SK-N-SH (cell line): Measurements from ENCODE around the gene SLAIN1. TPM values are rescaled to one million over a fixed set of nuclear protein-coding genes. Genes with fewer than 3 reads are reported as not detected.

Experiments used
- CTCF ChIA-PET: fragments of 300-600, 350-600 bp; formaldehyde crosslinking; extraction: SDS; loops from one replicate; lab custom pipeline; 2021; lab: Yijun Ruan, JAX
- POLR2A ChIA-PET: fragments of 350-600 bp; sonication (Branson Sonifier 250); formaldehyde crosslinking; extraction: SDS; loops from one replicate; lab custom pipeline; 2020; ENCODE audit warnings: antibody characterized with exemption, inconsistent platforms; lab: Yijun Ruan, JAX
- DNase-seq: peaks from one replicate; pipeline ENCODE4 v3.0.0; 2012
- H2AFZ ChIP-seq: fragments of 200-600 bp; sonication (generic); 2 replicates; pipeline ENCODE4 v1.8.1; 2016; ENCODE audit warnings: antibody characterized with exemption, mild to moderate bottlenecking, low read depth
- H3F3A ChIP-seq: fragments of 200-600 bp; sonication (generic); replicated peaks from 2 replicates; pipeline ENCODE3; 2016; ENCODE audit warnings: antibody characterized with exemption, mild to moderate bottlenecking; ENCODE audit not compliant: insufficient read depth
- H3K27ac ChIP-seq, 2 experiments: fragments of 200-500 bp in 1 of 2; fragments of 200-600 bp in 1 of 2; sonication (Bioruptor generic) in 1 of 2; sonication (generic), shearing (Covaris generic) in 1 of 2; 2 replicates each; pipeline versions ENCODE4 v1.5.1 to v1.6.1; 2014 to 2016; ENCODE audit warnings: low read depth in 2 of 2, inconsistent platforms in 1 of 2, low read length in 1 of 2, mild to moderate bottlenecking in 1 of 2, mixed read lengths in 1 of 2
- H3K27me3 ChIP-seq: fragments of 200-600 bp; sonication (generic), shearing (Covaris generic); 2 replicates; pipeline ENCODE4 v1.6.1; 2016; ENCODE audit warnings: mixed run types; ENCODE audit not compliant: insufficient read depth
- H3K36me3 ChIP-seq, 2 experiments: fragments of 200-500 bp in 1 of 2; fragments of 200-600 bp in 1 of 2; sonication (Bioruptor generic) in 1 of 2; sonication (generic) in 1 of 2; replicated peaks in 1 of 2; 2 replicates each; pipeline versions ENCODE3 to v1.5.1; 2014 to 2016; ENCODE audit warnings: low read length in 1 of 2, mild to moderate bottlenecking in 1 of 2; ENCODE audit not compliant: insufficient read depth in 2 of 2, control insufficient read depth in 1 of 2
- H3K4me1 ChIP-seq, 2 experiments: fragments of 200-500 bp in 1 of 2; fragments of 200-600 bp in 1 of 2; sonication (Bioruptor generic) in 1 of 2; sonication (generic), shearing (Covaris generic) in 1 of 2; 2 replicates each; pipeline versions ENCODE4 v1.5.1 to v1.6.1; 2014 to 2016; ENCODE audit warnings: low read depth in 1 of 2, low read length in 1 of 2, mixed run types in 1 of 2; ENCODE audit not compliant: insufficient read depth in 2 of 2, control insufficient read depth in 1 of 2
- H3K4me2 ChIP-seq: fragments of 200-600 bp; sonication (generic), shearing (Covaris generic); 2 replicates; pipeline ENCODE4 v1.6.1; 2017; ENCODE audit warnings: mixed run types
- H3K4me3 ChIP-seq, 2 experiments: fragments of 200-500 bp in 1 of 2; fragments of 200-600 bp in 1 of 2; sonication (Bioruptor generic) in 1 of 2; sonication (generic), shearing (Covaris generic) in 1 of 2; 2 replicates each; pipeline versions ENCODE4 v1.5.1 to v1.8.1; 2014 to 2016; ENCODE audit warnings: low read depth in 2 of 2, inconsistent platforms in 1 of 2, low read length in 1 of 2, mild to moderate bottlenecking in 1 of 2, mixed read lengths in 1 of 2, moderate library complexity in 1 of 2
- H3K79me2 ChIP-seq: fragments of 200-600 bp; sonication (generic); 2 replicates; pipeline ENCODE4 v1.8.1; 2017; ENCODE audit warnings: mild to moderate bottlenecking; ENCODE audit not compliant: insufficient read depth
- H3K9ac ChIP-seq: fragments of 200-600 bp; sonication (generic); 2 replicates; pipeline ENCODE4 v1.6.1; 2017; ENCODE audit warnings: mixed run types
- H3K9me2 ChIP-seq: fragments of 200-600 bp; sonication (generic); 2 replicates; pipeline ENCODE4 v1.6.1; 2017; ENCODE audit warnings: mixed run types
- H3K9me3 ChIP-seq: fragments of 200-600 bp; sonication (generic); 2 replicates; pipeline ENCODE4 v1.6.1; 2017; ENCODE audit warnings: mixed run types, mild to moderate bottlenecking, moderate library complexity
- H4K20me1 ChIP-seq: fragments of 200-600 bp; sonication (generic); 2 replicates; pipeline ENCODE4 v1.6.1; 2017; ENCODE audit warnings: mild to moderate bottlenecking, mixed run types; ENCODE audit not compliant: insufficient read depth
- EP300 ChIP-seq, 2 experiments: IDR thresholded peaks; 2 replicates each; pipeline versions ENCODE4 v1.4.0 to v1.6.1; 2012; ENCODE audit warnings: borderline replicate concordance in 1 of 2, low read depth in 1 of 2, low read length in 1 of 2
- FOXJ3 ChIP-seq: sonication (generic); formaldehyde crosslinking; IDR thresholded peaks from 2 replicates; pipeline ENCODE4 v1.5.1; 2020; ENCODE audit warnings: mild to moderate bottlenecking, missing genetic modification reagents
- NFIC ChIP-seq: IDR thresholded peaks from 2 replicates; pipeline ENCODE4 v1.4.0; 2012; ENCODE audit warnings: borderline replicate concordance
- RAD21 ChIP-seq: IDR thresholded peaks from 2 replicates; pipeline ENCODE4 v1.6.1; 2012; ENCODE audit warnings: mild to moderate bottlenecking, low read length
- SMC3 ChIP-seq: IDR thresholded peaks from 2 replicates; pipeline ENCODE4 v1.6.1; 2012; ENCODE audit warnings: low read depth, low read length, improper control_type of control experiment
- ZBTB33 ChIP-seq: IDR thresholded peaks from 2 replicates; pipeline ENCODE4 v1.4.0; 2012; ENCODE audit warnings: low read depth, borderline replicate concordance
- WGBS: methylation state at CpG from one replicate; pipeline ENCODE4 v1.1.6; 2017; ENCODE audit warnings: low lambda C conversion rate; 5-methylcytosine and 5-hydroxymethylcytosine counted together
- polyA plus RNA-seq, 3 experiments: library from polyadenylated mRNA; depleted of rRNA; stranded (reverse); fragments of >200 nt; gene quantifications; 2 replicates each; pipeline ENCODE4 v1.2.3, GENCODE V29; 2012
- TF ChIP-seq, protein P1 (sequence below): IDR thresholded peaks from 2 replicates; pipeline ENCODE4 v1.4.0; 2012; ENCODE audit warnings: low read depth
- TF ChIP-seq, protein P2 (sequence below): fragments of 200-600 bp; sonication (generic); IDR thresholded peaks from 2 replicates; pipeline ENCODE4 v1.6.1; 2017; ENCODE audit warnings: antibody characterized with exemption, mild to moderate bottlenecking, moderate library complexity

The SLAIN1 gene
- polyA plus RNA-seq, 1 of the 3 experiments (the other 2 are of a cell fraction), result 1.6 TPM

- POLR2A ChIA-PET, result no interaction called here
- H3K9me3 ChIP-seq, result no peaks in the 10 kb centered on the region
- TF ChIP-seq ZBTB33, result no peak
- TF ChIP-seq, protein P1, sequence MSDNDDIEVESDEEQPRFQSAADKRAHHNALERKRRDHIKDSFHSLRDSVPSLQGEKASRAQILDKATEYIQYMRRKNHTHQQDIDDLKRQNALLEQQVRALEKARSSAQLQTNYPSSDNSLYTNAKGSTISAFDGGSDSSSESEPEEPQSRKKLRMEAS, result no peak
- TF ChIP-seq FOXJ3 (CRISPR knock-in tag), result no peak
- TF ChIP-seq, protein P2, sequence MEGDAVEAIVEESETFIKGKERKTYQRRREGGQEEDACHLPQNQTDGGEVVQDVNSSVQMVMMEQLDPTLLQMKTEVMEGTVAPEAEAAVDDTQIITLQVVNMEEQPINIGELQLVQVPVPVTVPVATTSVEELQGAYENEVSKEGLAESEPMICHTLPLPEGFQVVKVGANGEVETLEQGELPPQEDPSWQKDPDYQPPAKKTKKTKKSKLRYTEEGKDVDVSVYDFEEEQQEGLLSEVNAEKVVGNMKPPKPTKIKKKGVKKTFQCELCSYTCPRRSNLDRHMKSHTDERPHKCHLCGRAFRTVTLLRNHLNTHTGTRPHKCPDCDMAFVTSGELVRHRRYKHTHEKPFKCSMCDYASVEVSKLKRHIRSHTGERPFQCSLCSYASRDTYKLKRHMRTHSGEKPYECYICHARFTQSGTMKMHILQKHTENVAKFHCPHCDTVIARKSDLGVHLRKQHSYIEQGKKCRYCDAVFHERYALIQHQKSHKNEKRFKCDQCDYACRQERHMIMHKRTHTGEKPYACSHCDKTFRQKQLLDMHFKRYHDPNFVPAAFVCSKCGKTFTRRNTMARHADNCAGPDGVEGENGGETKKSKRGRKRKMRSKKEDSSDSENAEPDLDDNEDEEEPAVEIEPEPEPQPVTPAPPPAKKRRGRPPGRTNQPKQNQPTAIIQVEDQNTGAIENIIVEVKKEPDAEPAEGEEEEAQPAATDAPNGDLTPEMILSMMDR, result no peak
- no peak for TF ChIP-seq EP300 (IDR thresholded peaks at IDR 0.05; ENCODE audit: borderline replicate concordance in 1 of 2, low read depth in 1 of 2, low read length in 1 of 2)
- H3K9ac ChIP-seq, result no peak overlapping the region
- no peaks in the 10 kb centered on the region for H3K79me2 ChIP-seq
- DNase-seq, result no peak
- H2AFZ ChIP-seq, result no peak overlapping the region
- H3K4me3 ChIP-seq, result no peak overlapping the region
- no peaks in the 10 kb centered on the region for H3K27me3 ChIP-seq
- no peak overlapping the region for H3K27ac ChIP-seq
- H4K20me1 ChIP-seq, result no peaks in the 10 kb centered on the region
- no peaks in the 10 kb centered on the region for H3F3A ChIP-seq
- H3K4me2 ChIP-seq, result no peak overlapping the region
- CTCF ChIA-PET, result no interaction called here
- no peaks in the 10 kb centered on the region for H3K9me2 ChIP-seq
- whole genome bisulfite sequencing, result 27% methylated on average over 6 of the region's 6 CpGs
- no peaks in the 10 kb centered on the region; a peak in 1 of 4 replicates for H3K4me1 ChIP-seq
- no peaks in the 10 kb centered on the region for H3K36me3 ChIP-seq
Measured at GRCh38 chr13:77807431-77808135, 110.1 kb downstream of the SLAIN1 start.

GRCh38 chr13:77810430-77810829, 112.9 kb downstream of the SLAIN1 start:
- POLR2A ChIA-PET, result no interaction called here

More at GRCh38 chr13:77810430-77810829, 112.9 kb downstream of the SLAIN1 start:
- H3K9me2 ChIP-seq, result no peaks in the 10 kb centered on the region
- no peaks in the 10 kb centered on the region for H3K79me2 ChIP-seq
- no peaks in the 10 kb centered on the region for H3F3A ChIP-seq
- CTCF ChIA-PET, result interaction anchor here (0.7 to 1.7 kb wide), 5 partner anchors 18 to 311 kb away, joined by 3 to 5 read pairs (median 3); no protein-coding TSS in a partner anchor
- TF ChIP-seq, protein P2, result peak; percentile 59
- TF ChIP-seq RAD21, result peak; percentile 42
- TF ChIP-seq NFIC, result no peak
- peak; percentile 33; the same call in 1 of the 2 replicates for TF ChIP-seq SMC3
- TF ChIP-seq, all 33 proteins: peak for 3
- DNase-seq, result peak; percentile 23
- Histone ChIP-seq H3K9ac (no peak overlapping the region), H3K9me3 (no peaks in the 10 kb centered on the region), H2AFZ (no peak overlapping the region), H3K4me1 (no peaks in the 10 kb centered on the region; a peak in 1 of 4 replicates), H3K27ac (no peak overlapping the region), H3K4me2 (no peak overlapping the region), H3K27me3 (no peaks in the 10 kb centered on the region; the same call in 1 of the 2 replicates), H4K20me1 (no peaks in the 10 kb centered on the region), H3K4me3 (no peak overlapping the region; a peak in 1 of 4 replicates), H3K36me3 (no peaks in the 10 kb centered on the region)
- WGBS, result 9% methylated on average over 2 of the region's 2 CpGs
